ENCODE data around the gene MAMDC2. TPM values are rescaled to one million over a fixed set of nuclear protein-coding genes. Genes with fewer than 3 reads are reported as not detected.

The MAMDC2 gene
- total and polyA plus RNA-seq, 12 donors, result 0.83 to 15.7 (median 5.0) TPM

- no peaks in the 10 kb centered on the region for H3K36me3 ChIP-seq (replicated peaks in 1 of 2)
- intact Hi-C loops (cut with DNase I), result no loop called here
- peaks cover 0 to 21% of the 10 kb centered on the region in 2 donors for H3K4me1 ChIP-seq (replicated peaks in 1 of 2)
- TF ChIP-seq, protein P1, sequence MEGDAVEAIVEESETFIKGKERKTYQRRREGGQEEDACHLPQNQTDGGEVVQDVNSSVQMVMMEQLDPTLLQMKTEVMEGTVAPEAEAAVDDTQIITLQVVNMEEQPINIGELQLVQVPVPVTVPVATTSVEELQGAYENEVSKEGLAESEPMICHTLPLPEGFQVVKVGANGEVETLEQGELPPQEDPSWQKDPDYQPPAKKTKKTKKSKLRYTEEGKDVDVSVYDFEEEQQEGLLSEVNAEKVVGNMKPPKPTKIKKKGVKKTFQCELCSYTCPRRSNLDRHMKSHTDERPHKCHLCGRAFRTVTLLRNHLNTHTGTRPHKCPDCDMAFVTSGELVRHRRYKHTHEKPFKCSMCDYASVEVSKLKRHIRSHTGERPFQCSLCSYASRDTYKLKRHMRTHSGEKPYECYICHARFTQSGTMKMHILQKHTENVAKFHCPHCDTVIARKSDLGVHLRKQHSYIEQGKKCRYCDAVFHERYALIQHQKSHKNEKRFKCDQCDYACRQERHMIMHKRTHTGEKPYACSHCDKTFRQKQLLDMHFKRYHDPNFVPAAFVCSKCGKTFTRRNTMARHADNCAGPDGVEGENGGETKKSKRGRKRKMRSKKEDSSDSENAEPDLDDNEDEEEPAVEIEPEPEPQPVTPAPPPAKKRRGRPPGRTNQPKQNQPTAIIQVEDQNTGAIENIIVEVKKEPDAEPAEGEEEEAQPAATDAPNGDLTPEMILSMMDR (IDR thresholded peaks at IDR 0.05), result no peak
- TF ChIP-seq POLR2A (IDR thresholded peaks at IDR 0.05), result no peak
- no peaks in the 10 kb centered on the region for H3K9me3 ChIP-seq (replicated peaks in 1 of 3)
- peak in 2 of 7 donors; percentile 32 for DNase-seq
- 40 to 45% (median 44%) methylated on average over 2 of the region's 2 CpGs for WGBS, 4 donors
- H3K27ac ChIP-seq, result peak overlapping the region in 1 of 5 donors; percentile 33
- H3K27me3 ChIP-seq, result no peaks in the 10 kb centered on the region
- H3K4me3 ChIP-seq, result no peak overlapping the region
Measured at GRCh38 chr9:70053864-70054263, 10.2 kb downstream of the MAMDC2 start.

- TF ChIP-seq, protein P1 (IDR thresholded peaks at IDR 0.05), result no peak
- TF ChIP-seq POLR2A (IDR thresholded peaks at IDR 0.05), result no peak
- Histone ChIP-seq H3K36me3 (replicated peaks in 1 of 2) (no peaks in the 10 kb centered on the region), H3K27me3 (no peaks in the 10 kb centered on the region), H3K4me1 (replicated peaks in 1 of 2) (peaks cover 0 to 15% of the 10 kb centered on the region in 2 donors), H3K4me3 (no peak overlapping the region), H3K27ac (peak overlapping the region in 1 of 5 donors; percentile 2), H3K9me3 (replicated peaks in 1 of 3) (no peaks in the 10 kb centered on the region)
- intact Hi-C loops (cut with DNase I), result no loop called here
- WGBS, 4 donors, result 58 to 84% (median 70%) methylated on average over 3 of the region's 3 CpGs
- no peak for DNase-seq
Measured at GRCh38 chr9:70054521-70054920, 10.9 kb downstream of the MAMDC2 start.

DNA sequence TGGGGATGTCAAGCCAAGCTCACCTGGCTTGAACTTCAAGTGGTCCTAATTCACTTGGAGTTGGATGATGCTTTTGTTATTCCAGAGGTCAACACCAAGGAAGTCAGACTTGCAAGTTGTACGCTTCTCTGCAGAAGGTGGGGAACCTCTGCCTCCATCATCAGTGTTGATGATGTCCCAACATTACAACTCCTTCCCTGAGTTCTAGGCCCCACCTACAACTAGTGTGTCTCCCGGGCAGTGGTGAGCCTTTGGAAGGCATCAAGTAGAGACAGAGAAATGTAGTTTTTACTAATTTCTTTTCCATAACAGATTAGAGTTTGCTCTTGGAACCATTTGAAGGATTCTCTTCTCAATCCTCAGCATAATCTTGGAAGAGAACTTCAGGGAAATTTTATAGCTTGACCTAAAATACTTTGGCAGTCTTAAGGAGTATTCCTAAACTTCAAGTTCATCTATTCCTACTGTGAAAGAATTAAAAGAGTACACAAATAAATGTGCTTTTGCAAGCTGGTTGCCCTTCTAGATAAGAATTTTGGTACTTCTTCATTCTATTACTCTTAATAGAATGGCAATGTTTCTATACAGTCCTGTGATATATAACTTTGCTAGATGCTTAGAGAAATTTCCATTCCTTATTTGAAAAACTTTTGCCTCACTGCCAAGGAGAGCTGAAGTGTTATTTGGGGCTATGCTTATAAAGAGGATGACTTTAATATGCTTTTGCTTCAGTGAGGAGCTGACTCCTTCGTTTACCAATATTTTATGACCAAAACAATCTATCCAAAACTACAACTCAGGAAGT lies 12.0 kb downstream of the MAMDC2 start:
- DNase-seq, result no peak
- Histone ChIP-seq H3K36me3 (replicated peaks in 1 of 2) (no peaks in the 10 kb centered on the region), H3K4me3 (no peak overlapping the region), H3K27me3 (no peaks in the 10 kb centered on the region), H3K27ac (peak overlapping the region in 1 of 5 donors; percentile 2), H3K9me3 (replicated peaks in 1 of 3) (no peaks in the 10 kb centered on the region), H3K4me1 (replicated peaks in 1 of 2) (peaks cover 0 to 8% of the 10 kb centered on the region in 2 donors)
- intact Hi-C loops (cut with DNase I), result no loop called here
- no peak for TF ChIP-seq POLR2A (IDR thresholded peaks at IDR 0.05)
- TF ChIP-seq, protein P1 (IDR thresholded peaks at IDR 0.05), result no peak
- WGBS, 4 donors, result 66 to 76% (median 69%) methylated on average over 3 of the region's 3 CpGs

DNA sequence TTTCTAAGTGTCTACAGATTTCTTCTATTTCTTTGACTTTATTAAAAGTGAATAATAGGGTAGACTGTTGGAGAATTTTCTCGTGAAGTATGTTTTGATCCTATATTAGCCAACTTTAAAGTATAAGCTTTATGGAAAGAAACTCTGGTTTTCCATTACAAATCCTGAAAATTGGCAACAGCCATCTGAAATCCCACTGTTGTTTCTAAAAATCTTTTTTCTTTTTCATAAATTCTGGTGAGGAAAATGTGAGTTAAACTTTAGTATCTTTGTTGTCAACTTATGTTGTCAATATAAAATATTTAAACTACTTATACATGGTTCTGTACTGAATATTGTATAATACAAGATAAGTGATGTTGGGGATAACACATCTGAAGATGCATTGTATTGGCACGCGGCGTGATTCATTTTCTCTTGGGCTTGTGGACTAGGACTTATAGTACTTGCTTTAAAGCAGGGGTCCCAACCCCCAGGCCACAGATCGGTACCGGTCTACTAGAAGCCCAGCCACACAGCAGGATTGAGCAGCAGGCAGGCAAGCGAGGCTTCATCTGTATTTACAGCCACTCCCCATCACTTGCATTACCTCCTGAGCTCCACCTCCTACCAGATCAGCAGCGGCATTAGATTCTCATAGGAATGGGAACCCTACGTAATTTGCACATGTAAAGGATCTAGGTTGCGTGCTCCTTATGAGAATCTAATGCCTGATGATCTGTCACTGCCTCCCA lies 12.7 kb downstream of the MAMDC2 start:
- Histone ChIP-seq H3K4me1 (replicated peaks in 1 of 2) (peaks cover 0 to 8% of the 10 kb centered on the region in 2 donors), H3K4me3 (no peak overlapping the region), H3K36me3 (replicated peaks in 1 of 2) (no peaks in the 10 kb centered on the region), H3K9me3 (replicated peaks in 1 of 3) (no peaks in the 10 kb centered on the region), H3K27me3 (no peaks in the 10 kb centered on the region), H3K27ac (no peak overlapping the region)
- 84 to 91% (median 88%) methylated on average over 10 of the region's 10 CpGs for WGBS, 4 donors
- intact Hi-C loops (cut with DNase I), result no loop called here
- no peak for DNase-seq
- TF ChIP-seq, protein P1 (IDR thresholded peaks at IDR 0.05), result no peak
- no peak for TF ChIP-seq POLR2A (IDR thresholded peaks at IDR 0.05)

Data from adrenal gland (tissue), 12 donors.